Neural crest cell (in vitro differentiated cells): ENCODE measurements around the gene POLR1A. TPM values are rescaled to one million over a fixed set of nuclear protein-coding genes. Genes with fewer than 3 reads are reported as not detected.

ENCODE experiments used
- DNase-seq: peaks from one replicate; pipeline ENCODE4 v3.0.0; 2021; ENCODE audit warnings: low read depth, mixed read lengths, low spot score
- H3K27ac Mint-ChIP-seq: one replicate; pipeline ENCODE4 v1.8.0; 2021; ENCODE audit warnings: mild to moderate bottlenecking, mixed read lengths; ENCODE audit not compliant: unreplicated experiment
- H3K27me3 Mint-ChIP-seq: 2 replicates; pipeline ENCODE4 v1.8.0; 2021; ENCODE audit warnings: low read depth, mild to moderate bottlenecking, mixed read lengths
- H3K36me3 Mint-ChIP-seq: 2 replicates; pipeline ENCODE4 v1.8.0; 2021; ENCODE audit warnings: low read depth, mild to moderate bottlenecking, mixed read lengths
- H3K4me1 Mint-ChIP-seq: 2 replicates; pipeline ENCODE4 v1.8.0; 2021; ENCODE audit warnings: mixed read lengths
- H3K4me3 Mint-ChIP-seq: one replicate; pipeline ENCODE4 v1.8.0; 2021; ENCODE audit warnings: mild to moderate bottlenecking, mixed read lengths
- H3K9me3 Mint-ChIP-seq: 2 replicates; pipeline ENCODE4 v1.8.0; 2021; ENCODE audit warnings: mixed read lengths
- total RNA-seq: library from RNA; stranded (reverse); gene quantifications from 2 replicates; pipeline ENCODE4 v1.2.1, GENCODE V29; 2021
- TF ChIP-seq, protein P1 (sequence below): fragments of 200-600 bp; sonication (generic); conservative IDR thresholded peaks from 2 replicates; pipeline ENCODE4 v1.5.0; 2021; ENCODE audit warnings: antibody characterized with exemption, mild to moderate bottlenecking

POLR1A gene
- total RNA-seq, 1 donor from 2014 or later = 67.8 TPM

DNA sequence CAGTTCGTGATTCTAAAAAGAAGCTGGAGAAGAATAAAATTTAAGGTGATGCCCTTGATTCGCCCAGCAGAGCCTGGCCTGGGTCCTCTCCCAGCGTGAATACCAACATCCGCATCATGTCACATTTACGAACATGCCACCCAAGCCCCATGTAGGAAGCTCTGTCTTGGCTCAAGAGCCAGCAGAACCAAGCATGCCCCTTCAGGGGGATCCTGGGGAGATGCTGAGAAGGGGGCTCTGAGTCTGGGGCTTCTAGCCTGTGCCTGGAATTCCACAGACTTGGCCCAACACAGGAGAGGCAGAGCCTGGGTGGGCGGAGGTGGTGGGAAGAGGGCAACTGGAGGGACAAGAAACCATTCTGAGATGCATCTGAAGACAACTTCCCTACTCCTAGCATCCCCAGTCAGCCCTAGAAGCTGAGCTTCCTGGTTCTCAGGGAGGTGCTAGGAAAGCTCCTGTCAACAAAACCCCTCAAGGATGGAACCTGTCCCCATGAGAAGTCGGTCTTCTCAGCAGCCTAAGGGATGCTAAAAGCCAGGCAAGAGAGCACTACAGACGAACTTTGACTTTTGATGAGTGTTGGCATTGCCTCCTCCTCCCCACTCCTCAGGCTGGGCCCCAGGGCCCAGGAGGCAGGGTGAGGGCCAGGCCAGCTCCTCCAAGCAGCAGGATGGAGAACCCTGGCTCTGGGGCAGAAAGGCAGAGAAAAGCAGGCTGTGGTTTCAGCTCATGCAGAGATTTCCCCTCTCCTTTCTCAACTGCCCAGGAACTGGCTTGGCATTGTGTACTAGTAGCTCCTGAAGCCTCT, 57.9 kb downstream of the POLR1A start:
- Mint-ChIP-seq H3K36me3 (peaks cover 8% of the 10 kb centered on the region), H3K4me1 (no peaks in the 10 kb centered on the region)
- DNase-seq = no peak

GRCh38 chr2:86045541-86045940, 60.1 kb downstream of the POLR1A start:
- H3K27ac Mint-ChIP-seq = no peak overlapping the region
- TF ChIP-seq, protein P1, sequence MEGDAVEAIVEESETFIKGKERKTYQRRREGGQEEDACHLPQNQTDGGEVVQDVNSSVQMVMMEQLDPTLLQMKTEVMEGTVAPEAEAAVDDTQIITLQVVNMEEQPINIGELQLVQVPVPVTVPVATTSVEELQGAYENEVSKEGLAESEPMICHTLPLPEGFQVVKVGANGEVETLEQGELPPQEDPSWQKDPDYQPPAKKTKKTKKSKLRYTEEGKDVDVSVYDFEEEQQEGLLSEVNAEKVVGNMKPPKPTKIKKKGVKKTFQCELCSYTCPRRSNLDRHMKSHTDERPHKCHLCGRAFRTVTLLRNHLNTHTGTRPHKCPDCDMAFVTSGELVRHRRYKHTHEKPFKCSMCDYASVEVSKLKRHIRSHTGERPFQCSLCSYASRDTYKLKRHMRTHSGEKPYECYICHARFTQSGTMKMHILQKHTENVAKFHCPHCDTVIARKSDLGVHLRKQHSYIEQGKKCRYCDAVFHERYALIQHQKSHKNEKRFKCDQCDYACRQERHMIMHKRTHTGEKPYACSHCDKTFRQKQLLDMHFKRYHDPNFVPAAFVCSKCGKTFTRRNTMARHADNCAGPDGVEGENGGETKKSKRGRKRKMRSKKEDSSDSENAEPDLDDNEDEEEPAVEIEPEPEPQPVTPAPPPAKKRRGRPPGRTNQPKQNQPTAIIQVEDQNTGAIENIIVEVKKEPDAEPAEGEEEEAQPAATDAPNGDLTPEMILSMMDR = no peak
- no peak for DNase-seq
- no peaks in the 10 kb centered on the region for H3K27me3 Mint-ChIP-seq
- H3K4me3 Mint-ChIP-seq = no peak overlapping the region
- no peaks in the 10 kb centered on the region for H3K4me1 Mint-ChIP-seq
- H3K9me3 Mint-ChIP-seq = no peaks in the 10 kb centered on the region
- H3K36me3 Mint-ChIP-seq = peaks cover 15% of the 10 kb centered on the region

More for the DNA sequence above, 57.9 kb downstream of the POLR1A start:
- TF ChIP-seq, protein P1 = no peak
- Mint-ChIP-seq H3K9me3 (no peaks in the 10 kb centered on the region), H3K27me3 (no peaks in the 10 kb centered on the region), H3K4me3 (no peak overlapping the region), H3K27ac (no peak overlapping the region)

- no peaks in the 10 kb centered on the region for H3K4me1 Mint-ChIP-seq
- no peak overlapping the region for H3K4me3 Mint-ChIP-seq
- H3K36me3 Mint-ChIP-seq = peaks cover 15% of the 10 kb centered on the region
- no peaks in the 10 kb centered on the region for H3K27me3 Mint-ChIP-seq
- TF ChIP-seq, protein P1 = no peak
- DNase-seq = no peak
- no peaks in the 10 kb centered on the region for H3K9me3 Mint-ChIP-seq
- no peak overlapping the region for H3K27ac Mint-ChIP-seq
Measured at GRCh38 chr2:86044614-86045013, 61.1 kb downstream of the POLR1A start.

GRCh38 chr2:86044045-86044444, 61.6 kb downstream of the POLR1A start:
- DNase-seq = no peak
- H3K4me3 Mint-ChIP-seq = no peak overlapping the region
- no peaks in the 10 kb centered on the region for H3K4me1 Mint-ChIP-seq
- no peaks in the 10 kb centered on the region for H3K27me3 Mint-ChIP-seq
- H3K9me3 Mint-ChIP-seq = no peaks in the 10 kb centered on the region
- no peak overlapping the region for H3K27ac Mint-ChIP-seq
- peaks cover 14% of the 10 kb centered on the region for H3K36me3 Mint-ChIP-seq
- TF ChIP-seq, protein P1 = no peak

DNA sequence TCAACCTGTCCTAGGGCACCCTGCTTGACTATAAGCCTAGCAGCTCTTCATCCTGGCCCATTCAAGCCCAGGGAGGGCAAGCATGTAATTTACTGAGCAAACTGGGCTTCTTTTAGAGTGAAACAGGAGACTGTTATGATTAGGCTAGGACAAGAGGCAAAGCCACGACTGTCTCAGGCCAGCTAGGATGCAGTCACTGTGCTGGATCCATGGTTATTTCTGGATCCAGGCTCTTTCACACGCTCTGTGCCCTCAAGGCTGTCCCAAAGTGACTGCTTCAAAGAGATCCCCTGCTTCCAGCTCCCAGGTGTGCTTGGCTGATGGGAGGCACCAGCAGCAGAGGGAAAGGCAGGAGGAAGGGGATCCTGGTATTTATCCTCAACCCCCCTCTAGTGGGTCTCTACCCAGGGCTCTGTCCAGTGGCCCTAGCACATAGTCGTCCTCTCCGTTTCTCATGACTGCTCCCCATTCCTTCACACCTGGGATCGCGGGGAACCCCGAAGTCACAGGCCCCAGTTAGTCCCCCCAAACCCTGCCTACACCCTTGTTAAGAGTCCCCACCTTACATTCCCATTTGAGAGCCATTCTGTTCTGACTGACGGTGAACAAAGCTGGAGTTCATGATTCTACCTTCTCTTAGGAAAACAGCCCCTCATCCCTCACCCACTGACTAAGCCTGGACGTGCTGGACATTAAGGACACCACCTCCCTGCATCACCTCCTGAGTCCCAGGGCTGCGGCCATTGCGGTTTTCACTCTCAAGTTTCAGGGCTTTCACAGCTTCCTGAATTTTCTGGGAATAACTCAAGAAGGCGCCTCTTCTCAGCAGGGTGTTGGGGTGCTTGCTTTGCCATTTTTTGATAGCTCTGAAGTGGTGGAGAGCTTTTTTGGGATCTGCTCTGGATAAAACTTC, 63.2 kb downstream of the POLR1A start:
- no peak overlapping the region for H3K4me3 Mint-ChIP-seq
- H3K4me1 Mint-ChIP-seq = peaks cover 7% of the 10 kb centered on the region
- H3K27ac Mint-ChIP-seq = no peak overlapping the region
- H3K36me3 Mint-ChIP-seq = peaks cover 18% of the 10 kb centered on the region
- no peak for DNase-seq
- no peaks in the 10 kb centered on the region for H3K27me3 Mint-ChIP-seq
- H3K9me3 Mint-ChIP-seq = no peaks in the 10 kb centered on the region
- TF ChIP-seq, protein P1 = no peak
